Activated T-cell treated with anti-CD3 and anti-CD28 coated beads for 48 hours (primary cell): ENCODE results near the gene CELSR2.
A peak's percentile ranks its signal among the peaks of the same experiment; 100 is the strongest.
"Not testable (repeated sequence)": the region's sequence is repeated elsewhere in the genome, so short reads cannot be mapped to it uniquely, and the experiment has no call there.

Experiments
- DNase-seq: peaks from one replicate; pipeline ENCODE4 v3.0.0-alpha.2; 2020; ENCODE audit warnings: low read depth

Gene CELSR2

GRCh38 chr1:109248797-109249629 is at the start of gene CELSR2:
Gene CELSR2 (plus strand): TSS chr1:109249539. CDS start chr1:109250080, 541 bp downstream.
- peak; percentile 59 for DNase-seq

- no peak for DNase-seq
Measured at GRCh38 chr1:109199710-109200109, 49.6 kb upstream of the CELSR2 start.

GRCh38 chr1:109201123-109201703 is 48.1 kb upstream of the CELSR2 start:
- peak; percentile 70 for DNase-seq

- no peak for DNase-seq
Measured at GRCh38 chr1:109204484-109204883, 44.9 kb upstream of the CELSR2 start.

- DNase-seq = no peak
Measured at GRCh38 chr1:109206339-109206738, 43.0 kb upstream of the CELSR2 start.

GRCh38 chr1:109207467-109208103 is 41.8 kb upstream of the CELSR2 start:
- DNase-seq = no peak

- DNase-seq = no peak
Measured at GRCh38 chr1:109208394-109208793, 40.9 kb upstream of the CELSR2 start.

GRCh38 chr1:109208836-109209463 is 40.4 kb upstream of the CELSR2 start:
- DNase-seq = no peak

GRCh38 chr1:109210058-109210457 is 39.3 kb upstream of the CELSR2 start:
- DNase-seq = no peak

- no peak for DNase-seq
Measured at GRCh38 chr1:109213345-109213823, 36.0 kb upstream of the CELSR2 start.

GRCh38 chr1:109213824-109214693 is 35.3 kb upstream of the CELSR2 start, which contains the start of gene SARS1:
Gene SARS1 (plus strand): TSS chr1:109213918. CDS start chr1:109213993, 75 bp downstream.
- DNase-seq = peak; percentile 86

GRCh38 chr1:109214695-109215623 is 34.4 kb upstream of the CELSR2 start:
- DNase-seq = peak; percentile 34

- no peak for DNase-seq
Measured at GRCh38 chr1:109216662-109217061, 32.7 kb upstream of the CELSR2 start.

GRCh38 chr1:109218516-109218915 is 30.8 kb upstream of the CELSR2 start:
- no peak for DNase-seq

- not testable (repeated sequence) for DNase-seq
Measured at GRCh38 chr1:109221201-109221600, 28.1 kb upstream of the CELSR2 start.

GRCh38 chr1:109225308-109225707 is 24.0 kb upstream of the CELSR2 start:
- no peak for DNase-seq

GRCh38 chr1:109225711-109226445 is 23.5 kb upstream of the CELSR2 start:
- no peak for DNase-seq

- DNase-seq = no peak
Measured at GRCh38 chr1:109228167-109228566, 21.2 kb upstream of the CELSR2 start.

GRCh38 chr1:109229531-109230127 is 19.7 kb upstream of the CELSR2 start:
- no peak for DNase-seq
